ENCODE data around the gene RAB40C.
A peak's percentile ranks its signal among the peaks of the same experiment; 100 is the strongest.

Gene RAB40C

GRCh38 chr16:591231-591630 is 1.4 kb downstream of the RAB40C start:
- no peak for TF ChIP-seq CTCF (IDR thresholded peaks at IDR 0.05; ENCODE audit: control insufficient read depth, insufficient read depth, low read depth, low read length, missing control alignments)
- peak overlapping the region; percentile 59 for H3K4me3 ChIP-seq (ENCODE audit: control insufficient read depth, low read depth, low read length)
- no peak for DNase-seq (ENCODE audit: low read depth)

GRCh38 chr16:591892-592517 is 2.1 kb downstream of the RAB40C start:
- no peak for DNase-seq (ENCODE audit: low read depth)
- H3K4me3 ChIP-seq (ENCODE audit: control insufficient read depth, low read depth, low read length), result no peak overlapping the region
- no peak for TF ChIP-seq CTCF (IDR thresholded peaks at IDR 0.05; ENCODE audit: control insufficient read depth, insufficient read depth, low read depth, low read length, missing control alignments)

- no peak overlapping the region for H3K4me3 ChIP-seq (ENCODE audit: control insufficient read depth, low read depth, low read length)
- DNase-seq (ENCODE audit: low read depth), result no peak
- TF ChIP-seq CTCF (IDR thresholded peaks at IDR 0.05; ENCODE audit: control insufficient read depth, insufficient read depth, low read depth, low read length, missing control alignments), result no peak
Measured at GRCh38 chr16:592518-593306, 2.8 kb downstream of the RAB40C start.

- TF ChIP-seq CTCF (IDR thresholded peaks at IDR 0.05; ENCODE audit: control insufficient read depth, insufficient read depth, low read depth, low read length, missing control alignments), result no peak
- DNase-seq (ENCODE audit: low read depth), result no peak
- no peak overlapping the region for H3K4me3 ChIP-seq (ENCODE audit: control insufficient read depth, low read depth, low read length)
Measured at GRCh38 chr16:593406-593805, 3.5 kb downstream of the RAB40C start.

GRCh38 chr16:593807-594206 is 3.9 kb downstream of the RAB40C start:
- no peak overlapping the region for H3K4me3 ChIP-seq (ENCODE audit: control insufficient read depth, low read depth, low read length)
- TF ChIP-seq CTCF (IDR thresholded peaks at IDR 0.05; ENCODE audit: control insufficient read depth, insufficient read depth, low read depth, low read length, missing control alignments), result no peak
- no peak for DNase-seq (ENCODE audit: low read depth)

GRCh38 chr16:595094-595528 is 5.2 kb downstream of the RAB40C start:
- TF ChIP-seq CTCF (IDR thresholded peaks at IDR 0.05; ENCODE audit: control insufficient read depth, insufficient read depth, low read depth, low read length, missing control alignments), result no peak
- no peak overlapping the region for H3K4me3 ChIP-seq (ENCODE audit: control insufficient read depth, low read depth, low read length)
- no peak for DNase-seq (ENCODE audit: low read depth)
